HG03565 (cell line): ENCODE measurements around the gene NR6A1.
"Not testable (repeated sequence)": the region's sequence is repeated elsewhere in the genome, so short reads cannot be mapped to it uniquely, and the experiment has no call there.

Experiments used
- ATAC-seq: cut with Tn5 transposase; IDR thresholded peaks from one replicate; pipeline ENCODE4 v1.9.1; 2021; ENCODE audit warnings: mild to moderate bottlenecking, moderate library complexity; ENCODE audit not compliant: unreplicated experiment

Gene NR6A1

GRCh38 chr9:124761710-124762109, 9.4 kb downstream of the NR6A1 start:
- ATAC-seq = no peak

DNA sequence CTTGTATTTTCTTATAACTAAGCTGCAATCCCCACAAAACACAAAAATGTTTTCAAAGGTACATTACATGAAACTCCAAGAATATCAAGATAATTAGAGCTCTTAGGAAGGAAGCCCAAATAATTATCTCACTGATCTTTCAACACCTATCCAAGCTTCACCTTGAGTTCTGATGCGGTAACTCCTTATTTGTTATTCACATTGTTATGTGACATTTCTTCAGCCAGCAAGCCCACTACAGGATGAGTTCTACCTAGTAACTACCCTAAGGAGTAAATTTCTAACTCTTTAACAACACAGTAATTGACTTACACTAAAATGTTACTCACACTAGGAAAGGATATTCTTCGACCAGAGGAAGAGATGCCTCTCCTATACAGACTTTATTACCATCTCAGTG, 9.9 kb downstream of the NR6A1 start:
- no peak for ATAC-seq

DNA sequence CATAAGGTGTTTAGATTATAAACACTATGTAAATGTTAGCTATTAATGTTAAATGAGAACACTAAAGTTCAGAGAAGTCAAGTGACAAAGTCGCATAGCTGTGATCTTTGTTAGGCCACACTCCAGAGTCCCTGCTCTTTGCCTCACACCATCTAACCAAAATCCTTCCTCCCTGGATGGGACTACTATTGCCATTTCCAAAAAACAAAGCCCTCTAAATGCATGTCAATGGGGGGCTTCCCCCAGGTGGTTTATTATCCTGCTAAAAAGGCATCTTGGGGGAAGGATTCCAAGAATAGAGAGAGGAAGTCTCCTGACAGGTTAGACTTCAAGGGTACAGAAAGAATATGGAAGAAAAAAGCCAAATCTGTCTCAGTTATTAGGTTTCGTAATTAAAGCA, 10.4 kb downstream of the NR6A1 start:
- no peak for ATAC-seq

DNA sequence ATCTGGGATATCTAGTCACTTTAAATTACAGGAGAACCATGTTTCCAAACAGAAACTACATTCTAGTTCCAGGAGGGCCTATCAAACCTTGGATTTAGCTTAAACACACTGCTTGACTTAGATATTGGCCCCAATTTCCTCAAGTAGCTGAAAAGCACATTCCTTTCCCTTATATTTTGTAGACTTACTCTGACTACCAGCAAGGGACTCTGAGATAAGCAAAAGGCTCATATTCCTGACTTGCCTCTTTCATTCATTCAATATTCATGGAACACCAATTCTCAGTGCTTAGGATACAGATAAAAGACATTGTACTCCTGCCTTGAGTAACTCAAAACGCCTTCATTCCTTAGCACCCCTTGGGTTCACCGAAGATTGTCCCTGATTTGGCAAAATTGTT, 11.8 kb downstream of the NR6A1 start:
- no peak for ATAC-seq

DNA sequence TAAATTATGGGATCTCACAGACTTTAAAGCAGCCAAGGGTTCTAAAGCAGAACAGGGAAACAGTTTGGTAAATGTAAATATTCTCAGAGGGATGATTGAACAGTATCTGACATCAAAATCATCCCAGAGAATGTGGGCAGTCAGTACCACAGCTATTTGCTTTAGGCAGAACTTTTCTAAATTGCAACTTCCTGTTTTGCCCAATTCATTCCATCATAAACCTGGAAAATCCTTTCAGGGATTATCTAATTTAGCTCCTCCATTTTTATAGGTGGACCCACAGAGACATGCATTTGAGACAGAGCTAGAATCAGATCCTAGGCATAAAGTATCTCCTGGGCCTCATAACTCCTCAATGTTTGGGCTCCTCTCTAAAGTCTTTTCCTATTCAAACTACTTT, 12.4 kb downstream of the NR6A1 start:
- ATAC-seq = no peak

GRCh38 chr9:124758061-124758460, 13.1 kb downstream of the NR6A1 start:
- ATAC-seq = no peak

DNA sequence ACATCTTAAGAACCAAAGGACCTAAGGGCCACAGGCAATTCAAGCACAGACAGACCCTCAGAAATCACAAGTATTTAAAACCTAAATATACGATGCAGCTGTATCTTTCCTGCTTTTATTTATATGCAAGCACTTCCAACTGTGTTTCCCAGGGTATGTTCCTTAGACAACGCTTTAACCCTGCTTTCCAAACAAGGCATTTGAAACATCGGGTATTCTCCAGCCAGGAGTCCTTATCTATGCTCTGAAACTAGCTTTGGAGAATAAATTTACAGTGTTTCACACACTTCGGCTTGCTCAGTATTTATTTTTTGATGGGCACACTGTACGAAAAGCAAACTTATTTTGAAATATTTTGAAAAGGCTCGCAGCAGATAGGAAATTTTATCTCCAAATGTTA, 13.5 kb downstream of the NR6A1 start:
- ATAC-seq = no peak

DNA sequence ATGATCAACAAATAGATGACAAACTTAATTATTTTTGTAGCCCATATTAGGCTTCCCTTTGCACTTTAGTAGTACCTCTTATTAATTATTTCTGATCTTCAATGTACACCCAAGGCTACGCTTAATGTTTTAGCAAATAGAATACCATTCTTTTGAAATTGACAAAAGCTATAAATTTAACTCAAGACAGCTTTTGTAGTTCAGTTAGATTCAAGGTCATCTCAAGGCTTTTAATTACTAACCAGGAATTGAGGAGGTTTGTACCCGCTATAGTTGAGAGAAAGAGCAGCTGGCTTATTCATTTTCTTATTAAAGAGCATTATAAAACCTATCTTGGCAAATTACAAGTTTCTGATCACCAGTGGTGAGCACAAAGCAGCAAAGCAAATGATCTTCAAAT, 15.1 kb downstream of the NR6A1 start:
- ATAC-seq = no peak

DNA sequence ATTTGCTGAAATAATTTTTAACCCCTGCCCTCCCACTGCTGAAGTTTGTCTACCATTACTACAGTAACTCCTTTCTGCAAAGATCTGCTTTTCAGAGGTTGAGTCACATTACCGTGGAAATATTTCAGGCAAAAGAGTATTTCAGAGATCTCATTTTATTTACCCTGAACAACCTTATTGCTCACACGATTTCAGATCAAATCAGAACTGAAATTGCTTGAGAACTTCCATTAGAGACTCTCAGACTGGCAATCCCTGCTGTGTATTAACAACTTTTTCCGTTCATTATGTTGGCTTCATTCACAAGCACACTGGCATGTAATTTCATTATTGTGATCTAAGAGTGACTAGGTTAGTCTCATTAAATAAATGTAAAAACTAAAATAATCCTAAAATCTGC, 16.1 kb downstream of the NR6A1 start:
- ATAC-seq = no peak

DNA sequence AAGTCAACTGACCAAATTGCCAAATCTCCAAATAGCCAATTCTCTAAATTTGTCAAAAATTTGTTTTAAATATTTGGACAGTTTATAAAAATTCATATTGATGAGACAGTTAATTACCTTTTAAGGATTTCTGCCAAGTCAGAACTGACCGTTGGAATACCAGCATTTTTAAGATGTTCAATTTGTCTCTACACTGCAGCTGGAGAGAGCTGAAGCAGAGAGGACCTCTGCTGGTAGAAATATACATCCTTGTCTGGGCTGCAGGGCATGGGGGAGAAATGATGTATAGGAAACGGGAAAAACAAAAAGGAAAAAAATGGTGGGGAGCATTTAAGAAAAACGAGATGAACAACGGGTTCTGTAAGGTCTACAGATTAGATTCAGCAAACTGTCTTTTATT, 16.8 kb downstream of the NR6A1 start:
- no peak for ATAC-seq

DNA sequence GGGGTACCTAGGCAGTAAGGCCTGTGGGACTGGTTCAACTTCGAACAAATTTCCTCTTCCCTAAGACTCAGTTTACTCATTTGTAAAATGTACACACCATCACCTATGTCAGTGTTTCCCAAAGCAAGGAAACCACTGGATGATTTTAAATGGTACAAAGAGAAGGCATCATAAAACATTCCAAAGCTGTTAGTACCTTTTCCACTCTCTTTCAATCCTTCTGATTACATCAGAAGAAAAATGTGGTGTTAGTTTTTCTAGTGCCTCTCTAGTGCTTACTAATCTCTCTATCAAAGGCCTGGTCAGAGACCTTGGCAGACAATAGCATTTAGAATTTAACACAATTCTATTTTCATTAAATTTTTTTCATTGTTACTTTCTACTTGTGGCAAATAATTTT, 18.1 kb downstream of the NR6A1 start:
- ATAC-seq = no peak

DNA sequence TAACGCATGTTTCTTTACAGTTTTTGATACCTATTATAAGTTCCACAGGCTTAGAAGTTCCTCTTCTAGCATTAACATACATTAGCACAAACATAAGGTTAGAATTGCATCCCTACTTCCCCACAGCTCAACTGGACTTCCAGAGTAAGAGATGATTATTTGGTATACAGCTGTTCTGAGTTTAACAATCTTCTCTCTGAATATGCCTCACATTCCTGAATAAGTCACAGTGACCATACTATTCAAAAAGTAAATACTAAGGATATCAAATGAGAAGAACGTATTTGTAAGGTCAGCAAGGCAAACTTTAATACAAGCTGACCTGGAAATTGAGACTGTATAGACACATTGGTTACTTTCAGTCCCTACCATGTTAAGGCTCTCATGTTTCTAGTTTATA, 21.3 kb downstream of the NR6A1 start:
- ATAC-seq = no peak

- no peak for ATAC-seq
Measured at GRCh38 chr9:124749284-124749683, 21.8 kb downstream of the NR6A1 start.

GRCh38 chr9:124747065-124747464, 24.0 kb downstream of the NR6A1 start:
- no peak for ATAC-seq

DNA sequence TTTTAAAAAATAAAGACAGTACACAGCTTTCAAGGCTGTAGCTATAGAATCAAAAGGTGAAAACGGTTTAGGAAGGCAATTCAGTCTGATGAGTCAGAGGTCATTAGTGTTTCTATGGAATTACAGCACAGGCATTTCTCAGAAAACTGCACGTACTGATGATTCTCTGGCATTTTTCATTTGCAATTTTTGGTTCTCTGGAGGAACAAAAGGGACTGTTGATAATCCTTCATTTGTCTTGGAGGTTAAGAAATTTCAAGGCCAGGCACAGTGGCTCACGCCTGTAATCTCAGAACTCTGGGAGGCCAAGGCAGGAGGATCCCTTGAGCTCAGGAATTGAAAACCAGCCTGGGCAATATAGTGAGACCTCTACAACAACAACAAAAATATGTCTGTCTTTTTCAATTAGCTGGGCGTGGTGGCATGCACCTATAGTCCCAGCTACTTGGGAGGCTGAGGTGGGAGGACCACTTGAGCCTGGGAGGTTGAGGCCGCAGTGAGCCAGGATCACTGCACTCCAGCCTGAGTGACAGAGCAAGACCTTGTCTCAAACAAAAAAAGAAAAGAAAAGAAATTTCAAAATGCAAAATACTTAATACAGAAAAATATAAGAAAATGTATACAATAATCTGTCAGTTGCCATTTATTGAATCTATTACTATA, 27.3 kb downstream of the NR6A1 start:
- ATAC-seq = no peak

DNA sequence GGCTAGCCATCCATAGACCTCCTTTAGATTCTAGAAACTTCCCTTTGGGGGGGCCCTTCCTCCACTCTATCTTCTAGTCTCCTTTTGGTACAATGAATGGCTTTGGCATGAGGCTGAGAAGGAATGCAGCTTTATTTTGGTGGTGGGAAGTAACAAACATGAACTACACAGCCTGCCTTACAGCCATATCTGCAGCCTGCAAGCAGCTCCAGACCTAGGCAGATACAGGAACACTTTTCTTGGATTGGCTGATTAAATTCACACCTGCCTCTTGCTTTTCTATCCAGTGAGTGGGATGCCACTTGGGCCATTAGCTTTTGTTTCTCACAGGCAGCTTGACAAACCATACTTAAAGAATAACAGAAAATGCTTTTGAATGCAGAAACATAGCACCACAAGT, 28.2 kb downstream of the NR6A1 start:
- no peak for ATAC-seq

DNA sequence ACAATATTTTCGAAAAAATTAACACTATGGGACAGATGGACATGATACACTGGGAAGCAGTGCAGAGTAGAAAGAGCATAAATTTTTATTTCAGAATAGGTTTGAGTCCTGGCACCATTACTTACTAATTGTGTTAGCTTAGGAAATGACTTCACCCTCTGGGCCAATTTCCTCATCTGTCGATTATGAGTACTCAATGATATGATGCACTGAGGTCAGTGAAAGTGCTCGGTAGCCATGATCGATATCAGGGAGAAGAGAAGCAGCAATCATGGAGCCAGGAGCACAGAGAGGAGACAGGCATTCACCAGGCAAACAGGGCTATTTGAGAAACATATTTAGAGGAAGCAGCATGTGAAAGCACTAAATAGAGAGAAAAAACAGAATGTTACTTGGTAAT, 29.4 kb downstream of the NR6A1 start:
- ATAC-seq = no peak

DNA sequence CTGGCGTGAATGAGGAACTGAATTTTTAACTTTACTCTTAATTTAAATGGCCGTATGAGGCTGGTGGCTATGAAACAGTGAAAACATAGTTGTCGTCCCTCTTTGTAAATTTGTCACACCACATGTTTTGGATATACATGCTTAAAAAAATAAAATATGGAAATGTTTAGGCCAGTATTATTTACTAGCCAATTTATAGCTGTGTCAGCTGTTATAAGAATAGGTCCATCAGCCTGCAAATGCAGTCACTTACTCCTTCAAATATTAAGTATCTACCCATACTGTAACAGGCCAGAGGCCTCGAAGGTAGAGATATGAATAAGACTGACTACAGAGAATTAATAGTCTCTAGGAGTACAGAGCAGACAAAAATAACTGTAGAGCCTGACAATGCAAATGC, 30.0 kb downstream of the NR6A1 start:
- ATAC-seq = no peak

DNA sequence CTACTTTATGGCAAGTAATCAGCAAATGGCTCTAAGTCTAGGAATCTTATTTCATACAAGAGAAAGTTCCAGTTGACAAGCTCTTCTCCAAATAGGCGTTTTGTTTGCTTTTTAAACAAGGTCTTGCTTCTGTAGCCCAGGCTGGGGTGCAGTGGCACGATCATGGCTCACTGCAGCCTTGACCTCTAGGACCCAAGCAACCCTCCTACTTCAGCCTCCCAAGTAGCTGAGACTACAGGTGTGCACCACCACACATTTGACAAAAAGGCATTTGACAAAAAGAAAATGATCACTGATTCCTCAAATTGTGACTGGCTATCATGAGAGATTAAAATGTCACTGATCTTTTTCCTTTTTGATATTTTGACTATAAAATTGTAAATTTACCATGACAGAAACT, 31.8 kb downstream of the NR6A1 start:
- ATAC-seq = no peak

DNA sequence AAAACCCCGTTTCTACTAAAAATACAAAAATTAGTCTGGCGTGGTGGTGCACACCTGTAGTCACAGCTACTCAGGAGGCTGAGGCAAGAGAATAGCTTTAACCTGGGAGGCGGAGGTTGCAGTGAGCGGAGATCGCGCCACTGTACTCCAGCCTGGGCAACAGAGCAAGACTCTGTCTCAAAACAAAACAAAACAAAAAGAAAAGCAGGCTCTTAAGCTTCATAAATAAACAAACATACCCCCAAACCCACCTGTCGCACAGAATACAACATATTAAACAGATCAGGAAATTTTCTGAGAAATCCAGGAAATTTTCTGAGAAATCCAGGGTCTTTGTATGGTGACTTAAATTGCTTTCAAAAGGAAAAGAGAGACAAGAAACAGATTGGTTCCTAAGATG, 33.0 kb downstream of the NR6A1 start:
- ATAC-seq = not testable (repeated sequence)

GRCh38 chr9:124735121-124735520, 36.0 kb downstream of the NR6A1 start:
- ATAC-seq = no peak

DNA sequence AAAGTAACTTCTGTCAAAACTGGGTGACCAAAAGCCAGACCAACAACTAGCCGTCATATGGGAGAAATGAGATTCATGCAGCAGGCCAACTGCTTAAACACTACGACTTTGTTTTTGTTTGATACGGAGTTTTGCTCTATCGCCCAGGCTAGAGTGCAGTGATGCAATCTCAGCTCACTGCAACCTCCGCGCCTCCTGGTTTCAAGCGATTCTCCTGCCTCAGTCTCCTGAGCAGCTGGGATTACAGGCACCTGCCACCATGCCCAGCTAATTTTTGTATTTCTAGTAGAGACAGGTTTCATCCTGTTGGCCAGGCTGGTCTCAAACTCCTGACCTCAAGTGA, 36.4 kb downstream of the NR6A1 start:
- ATAC-seq = not testable (repeated sequence)

GRCh38 chr9:124733964-124734740, 37.0 kb downstream of the NR6A1 start:
- ATAC-seq = no peak
